GM18511 (cell line): ENCODE results near the gene HTRA3.
"Not testable (repeated sequence)": the region's sequence is repeated elsewhere in the genome, so short reads cannot be mapped to it uniquely, and the experiment has no call there.

ENCODE experiments used
- ATAC-seq: cut with Tn5 transposase; IDR thresholded peaks from one replicate; pipeline ENCODE4 v1.9.1; 2021; ENCODE audit warnings: mild to moderate bottlenecking, moderate library complexity; ENCODE audit not compliant: unreplicated experiment

The HTRA3 gene

DNA sequence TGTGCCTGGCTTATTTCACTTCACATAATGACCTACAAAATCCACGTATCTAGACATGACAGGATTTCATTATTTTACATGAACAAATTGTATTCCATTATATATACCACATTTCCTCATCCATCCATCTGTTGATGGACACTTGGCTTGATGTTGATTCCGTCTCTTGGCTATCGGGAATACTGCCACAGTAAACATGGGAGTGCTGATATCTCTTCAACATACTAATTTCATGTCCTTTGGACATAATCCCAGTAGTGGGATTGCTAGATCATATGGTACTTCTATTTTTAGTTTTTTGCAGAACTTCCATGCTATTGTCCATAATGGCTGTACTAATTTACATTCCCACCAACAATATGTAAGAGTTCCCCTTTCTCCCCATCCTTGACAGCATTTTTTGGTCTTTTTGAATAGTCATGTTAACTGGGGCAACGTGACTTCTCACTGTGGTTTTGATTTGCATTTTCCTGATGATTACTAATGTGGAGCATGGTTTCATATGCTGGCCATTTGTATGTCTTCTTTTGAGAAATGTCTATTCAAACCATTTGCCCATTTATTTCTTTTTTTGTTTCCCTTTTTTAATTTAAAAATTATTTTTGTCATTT lies 68.9 kb downstream of the HTRA3 start:
- no peak for ATAC-seq

DNA sequence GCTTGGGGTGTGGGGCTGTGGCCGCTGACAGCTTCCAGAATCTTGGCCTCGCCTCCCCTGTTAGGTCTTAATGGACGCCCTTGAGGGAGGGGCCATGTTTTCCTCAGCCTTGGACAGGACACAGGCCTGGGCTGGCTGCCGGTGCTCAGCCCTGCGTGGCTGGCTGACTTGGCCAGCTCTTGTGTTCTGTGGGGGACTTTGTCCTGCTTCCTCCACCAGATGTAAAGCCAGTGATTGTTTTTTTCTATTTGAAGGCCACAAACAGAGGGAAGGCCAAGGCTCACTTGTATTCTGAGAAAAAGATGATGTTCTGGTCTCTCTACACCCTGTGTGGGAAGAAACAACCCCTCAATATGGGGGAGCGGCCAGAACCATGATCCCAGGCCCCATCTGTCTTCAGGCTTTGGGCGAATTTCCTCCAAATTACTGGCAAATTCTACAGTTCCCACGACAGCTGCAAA lies 71.3 kb downstream of the HTRA3 start:
- no peak for ATAC-seq

DNA sequence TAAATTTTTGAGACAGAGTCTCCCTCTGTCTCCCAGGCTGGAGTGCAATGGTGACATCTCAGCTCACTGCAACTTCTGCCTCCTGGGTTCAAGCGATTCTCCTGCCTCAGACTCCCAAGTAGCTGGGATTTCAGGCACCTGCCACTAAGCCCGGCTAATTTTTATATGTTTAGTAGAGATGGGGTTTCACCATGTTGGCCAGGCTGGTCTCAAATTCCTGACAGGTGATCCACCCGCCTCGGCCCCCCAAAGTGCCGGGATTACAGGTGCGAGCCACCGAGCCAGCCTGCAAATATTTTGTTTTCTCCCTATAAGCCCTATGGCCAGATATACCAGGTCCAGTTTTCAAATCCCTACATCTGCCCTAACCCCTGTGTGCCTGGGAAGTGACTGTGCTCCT lies 71.7 kb downstream of the HTRA3 start:
- not testable (repeated sequence) for ATAC-seq

DNA sequence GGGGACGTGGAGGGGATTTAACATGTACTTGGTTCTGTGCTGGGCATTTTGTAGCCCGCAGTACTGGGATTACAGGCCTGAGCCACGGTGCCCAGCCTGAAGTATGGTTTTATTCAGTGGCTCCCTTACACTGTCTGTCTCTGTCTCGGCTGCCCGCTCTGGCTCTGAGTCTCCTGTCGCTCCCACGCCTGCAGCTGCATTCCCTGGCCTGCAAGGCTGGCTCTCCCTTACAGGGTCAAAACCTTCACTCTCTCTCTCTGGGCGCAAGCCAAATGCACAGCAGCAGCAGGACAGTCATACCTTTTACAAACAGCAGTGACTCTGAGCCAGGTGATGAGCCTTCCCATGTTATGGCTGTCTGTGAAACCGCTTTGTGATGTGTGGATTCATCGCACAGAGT lies 72.1 kb downstream of the HTRA3 start:
- ATAC-seq, result no peak

DNA sequence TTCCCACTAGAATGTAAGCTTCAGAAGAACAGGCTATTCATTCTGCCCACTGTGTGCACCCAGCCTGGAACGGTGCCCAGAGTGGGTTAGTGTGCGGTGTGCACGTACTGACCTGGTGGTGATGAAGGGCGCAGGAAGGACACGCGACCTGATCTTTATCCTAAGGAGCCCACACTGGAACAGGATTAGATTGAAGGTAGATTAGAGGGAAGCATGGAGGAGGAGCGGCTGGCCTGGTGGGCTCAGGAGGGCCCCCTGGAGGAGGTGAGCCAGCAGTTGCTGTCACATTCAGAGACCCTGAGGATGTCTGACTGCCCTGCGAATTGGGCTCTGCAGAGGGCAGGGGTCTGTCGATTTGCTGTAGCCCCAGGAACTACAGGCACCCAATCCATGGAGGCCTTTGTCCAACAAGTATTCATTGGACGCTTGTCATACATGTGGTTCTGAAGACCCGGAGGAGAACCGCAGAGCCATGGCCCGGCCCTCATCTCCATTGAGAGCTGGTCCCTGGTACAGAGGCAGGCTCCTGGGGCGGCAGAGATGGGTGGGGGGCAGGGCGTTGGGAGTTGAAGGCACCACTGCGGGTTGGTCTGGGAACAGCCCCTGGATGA lies 73.2 kb downstream of the HTRA3 start:
- no peak for ATAC-seq

DNA sequence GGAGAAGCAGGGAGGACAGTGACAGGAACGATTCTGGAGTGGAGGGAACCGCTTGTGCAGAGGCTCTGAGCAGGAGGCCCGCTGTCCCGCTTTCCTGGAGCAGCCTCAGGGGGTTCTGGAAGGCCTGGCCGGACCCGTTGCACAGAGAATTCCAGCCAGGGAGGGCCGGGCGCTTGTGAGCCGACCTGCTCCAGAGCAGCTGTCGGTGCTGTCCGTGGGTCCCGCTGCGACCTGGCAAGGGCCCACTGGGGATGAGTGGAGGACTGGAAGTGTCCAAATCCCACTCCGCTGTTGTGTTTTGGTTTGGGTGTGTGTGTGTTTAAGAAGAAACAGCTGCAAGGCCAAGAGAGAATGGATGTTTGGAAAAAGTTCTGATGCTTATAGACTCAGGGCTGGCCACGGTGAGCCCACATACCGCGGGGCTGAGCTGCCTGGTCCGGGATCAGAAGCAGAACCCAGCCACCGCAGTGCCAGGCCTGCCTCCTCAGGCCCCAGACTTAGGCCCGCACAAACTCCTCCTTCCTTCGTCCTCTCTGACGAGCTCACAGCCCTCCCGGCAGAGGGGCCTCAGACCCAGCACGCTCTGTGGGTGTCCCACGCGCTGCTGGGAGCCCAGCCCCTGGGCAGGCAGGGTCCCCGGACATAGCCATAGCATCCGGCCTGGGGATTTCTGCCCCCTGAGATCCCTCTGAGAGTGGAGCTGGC lies 73.9 kb downstream of the HTRA3 start:
- ATAC-seq, result no peak

DNA sequence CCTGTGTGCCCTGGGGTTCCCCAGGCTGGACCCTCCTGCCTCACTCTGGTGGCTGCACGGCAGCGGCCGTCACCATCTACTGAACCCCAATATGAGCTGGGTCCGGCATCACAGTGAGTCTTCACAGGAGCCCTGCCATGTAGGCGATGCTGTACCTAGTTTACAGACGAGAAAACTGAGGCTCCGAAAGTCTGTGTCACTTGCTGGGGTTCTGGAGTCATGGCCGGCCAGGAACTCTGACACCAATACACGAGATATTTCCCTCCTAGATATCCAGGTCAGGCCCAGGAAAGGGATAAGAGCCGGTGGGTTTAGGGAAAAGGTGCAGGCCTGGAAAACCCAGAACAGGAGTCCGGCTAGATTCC lies 74.4 kb downstream of the HTRA3 start:
- no peak for ATAC-seq

DNA sequence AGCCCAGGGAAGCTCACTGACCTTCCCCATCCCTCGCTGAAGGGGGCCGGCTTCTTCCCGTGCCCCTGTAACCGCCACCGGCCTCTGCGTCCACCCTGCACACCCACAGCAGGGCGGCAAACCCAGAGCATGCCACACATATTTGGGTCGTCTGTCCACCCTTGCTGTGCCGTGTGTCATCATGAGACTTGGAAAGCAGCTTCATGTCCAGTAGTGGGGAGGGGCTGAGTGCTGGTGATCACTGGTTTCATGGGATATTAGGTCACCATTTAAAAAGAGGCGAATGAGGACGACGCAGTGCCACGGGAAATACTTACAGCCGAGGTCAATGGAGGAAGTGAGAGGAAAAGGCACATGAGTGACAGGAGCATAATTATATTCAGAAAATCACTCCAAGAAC lies 74.8 kb downstream of the HTRA3 start:
- no peak for ATAC-seq

DNA sequence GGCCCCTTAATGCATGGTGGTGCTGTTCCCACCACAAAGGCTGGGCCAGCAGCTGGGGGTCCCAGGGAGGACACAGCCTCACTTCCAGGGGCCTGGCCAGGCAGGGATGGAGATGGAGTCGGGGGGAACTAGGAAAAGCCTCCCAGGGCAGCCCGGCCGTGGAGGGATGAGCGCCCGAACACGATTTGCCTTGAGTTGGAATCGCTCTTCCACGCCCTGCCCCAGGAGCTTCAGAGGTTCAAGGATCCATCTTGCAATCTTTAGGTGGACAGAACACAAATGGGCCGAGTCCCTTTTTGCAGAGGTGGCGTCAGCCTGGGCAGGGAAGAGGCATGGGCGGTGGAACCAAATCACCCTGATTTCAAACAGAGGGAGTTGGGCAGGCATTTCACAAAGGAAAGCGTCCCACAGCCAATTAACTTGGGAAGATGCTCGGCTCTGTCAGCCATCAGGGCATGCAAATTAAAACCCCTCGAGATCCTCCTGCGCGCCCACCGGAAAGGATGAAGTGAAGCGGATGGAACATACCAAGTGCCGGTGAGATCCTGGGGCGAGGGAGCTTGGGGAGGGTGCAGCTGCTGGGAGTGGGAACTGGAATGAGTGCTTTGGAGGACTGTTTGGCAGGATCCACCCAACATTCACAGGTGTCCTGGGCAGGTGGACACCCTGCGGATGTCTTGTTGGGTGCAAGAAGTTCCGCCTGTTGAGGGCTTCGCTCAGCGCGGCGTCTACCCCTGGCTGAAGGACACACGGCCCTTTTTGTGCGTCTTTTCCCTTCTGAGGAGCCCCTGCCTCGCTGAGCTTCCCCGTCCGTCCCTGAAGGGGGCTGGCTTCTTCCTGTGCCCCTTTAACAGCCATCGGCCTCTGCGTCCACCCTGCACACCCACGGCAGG lies 75.7 kb downstream of the HTRA3 start:
- no peak for ATAC-seq

DNA sequence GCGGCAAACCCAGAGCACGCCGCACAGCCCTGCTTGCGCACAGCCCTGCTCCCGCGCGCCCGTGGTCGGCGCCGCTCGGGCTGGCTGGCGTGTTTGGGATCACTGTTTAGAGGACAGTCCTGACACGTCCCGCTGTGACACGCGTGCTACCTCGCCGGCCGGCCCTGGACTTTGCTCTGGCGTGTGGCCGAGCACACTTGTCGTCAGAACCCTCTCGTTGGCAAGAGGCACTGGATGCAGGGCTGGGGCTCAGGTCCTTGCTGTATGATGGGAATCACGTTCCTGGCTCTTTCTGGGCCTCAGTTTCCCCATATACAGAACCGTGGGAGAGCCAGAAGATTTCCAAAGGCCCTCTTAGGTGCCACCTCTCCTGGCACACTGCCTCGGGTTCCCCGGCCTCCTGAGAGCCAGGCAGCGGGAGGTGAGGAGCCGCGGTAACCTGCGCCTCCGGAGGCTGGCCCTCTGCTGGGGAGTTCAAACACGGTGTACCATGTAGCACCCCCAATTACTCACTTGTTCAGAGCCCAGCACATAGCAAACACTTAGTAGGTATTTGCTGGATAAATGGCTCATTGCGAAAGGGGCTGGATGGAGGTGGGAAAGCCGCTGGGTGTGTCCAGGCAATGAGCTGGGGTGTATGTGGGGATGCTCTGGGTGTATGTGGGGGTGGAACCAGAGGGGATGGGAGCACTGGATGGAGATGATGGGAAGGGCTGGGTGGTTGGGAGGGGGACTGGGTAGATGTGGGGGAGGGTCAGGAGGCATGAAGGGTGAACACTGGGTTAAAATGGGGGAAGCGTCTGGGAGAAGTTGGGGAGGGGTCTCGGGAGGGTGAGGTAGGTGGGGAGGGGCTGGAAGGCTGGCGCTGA lies 76.6 kb downstream of the HTRA3 start:
- no peak for ATAC-seq

DNA sequence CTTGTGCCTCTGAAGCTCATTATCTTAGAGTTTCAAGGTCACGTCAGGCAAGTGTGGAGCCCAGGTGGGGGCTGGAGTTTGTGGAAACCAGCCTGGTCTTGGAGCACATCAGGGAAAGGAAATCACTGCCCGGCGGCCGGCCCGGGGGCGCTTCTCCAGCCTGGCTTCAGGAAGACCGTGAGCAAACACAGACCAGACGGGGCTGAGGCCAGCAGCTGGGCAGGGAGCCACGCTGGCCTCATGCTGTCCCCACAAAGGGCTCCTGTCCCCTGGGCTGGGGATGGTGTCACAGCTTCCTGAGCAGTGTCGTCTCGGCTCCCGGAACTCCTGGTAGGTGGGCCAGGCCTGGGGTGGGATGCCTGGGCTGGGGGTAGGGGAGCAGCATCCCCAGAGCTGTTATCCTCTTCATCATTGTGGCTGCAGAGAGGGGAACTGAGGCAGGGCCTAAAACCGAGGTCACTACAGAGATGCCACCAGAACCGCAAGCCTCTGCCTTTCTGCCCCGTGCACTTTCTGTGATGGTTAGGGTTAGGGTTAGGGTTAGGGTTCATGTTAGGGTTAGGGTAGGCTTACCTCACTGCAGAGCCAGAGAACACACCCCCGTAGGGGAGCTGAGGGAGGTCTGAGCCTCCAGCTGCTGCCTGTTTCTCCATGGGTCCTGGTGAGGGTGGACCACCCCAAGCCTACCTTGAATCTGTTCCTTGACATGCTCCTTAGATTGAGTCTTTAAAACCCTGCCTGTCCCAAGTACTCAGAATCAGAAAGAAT lies 77.5 kb downstream of the HTRA3 start:
- no peak for ATAC-seq

DNA sequence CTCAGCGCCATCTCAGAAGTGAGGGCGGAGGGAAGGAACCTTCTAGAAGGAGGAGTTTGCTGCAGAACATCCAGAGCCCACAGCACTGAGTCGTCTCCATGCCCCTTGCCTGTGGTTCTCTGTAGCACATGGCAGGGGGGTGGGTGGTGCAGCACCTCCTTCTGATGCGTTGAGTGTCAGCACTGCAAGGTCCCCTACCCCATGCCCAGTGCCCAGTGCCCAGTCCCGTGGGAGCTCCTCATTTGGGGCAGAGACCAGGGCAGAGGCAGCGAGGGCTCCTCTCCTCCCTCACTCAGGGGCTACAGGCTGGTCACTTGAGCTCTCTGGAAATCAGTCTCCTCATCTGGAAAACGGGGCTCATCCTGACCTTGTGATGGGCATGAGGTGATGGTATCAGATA lies 78.1 kb downstream of the HTRA3 start:
- no peak for ATAC-seq

DNA sequence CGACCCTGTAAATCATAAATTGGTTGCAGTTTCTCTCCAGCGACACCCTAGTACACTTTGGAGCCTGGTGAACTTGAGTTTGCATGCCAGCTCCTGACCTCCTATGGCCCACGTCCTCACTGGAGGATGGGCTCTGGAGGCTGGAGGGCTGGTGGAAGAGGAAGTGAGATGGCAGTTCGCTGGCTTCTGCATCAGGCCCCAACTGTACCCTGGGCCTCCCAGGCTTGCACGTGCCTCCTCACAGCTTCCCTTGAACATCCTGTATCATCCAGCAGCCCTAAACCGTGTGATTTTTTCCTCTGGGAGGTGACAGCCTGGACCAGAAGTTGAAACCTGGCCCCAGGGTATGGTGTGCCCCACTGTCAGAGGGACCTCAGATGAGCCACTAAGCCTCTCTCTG lies 78.5 kb downstream of the HTRA3 start:
- ATAC-seq, result no peak

DNA sequence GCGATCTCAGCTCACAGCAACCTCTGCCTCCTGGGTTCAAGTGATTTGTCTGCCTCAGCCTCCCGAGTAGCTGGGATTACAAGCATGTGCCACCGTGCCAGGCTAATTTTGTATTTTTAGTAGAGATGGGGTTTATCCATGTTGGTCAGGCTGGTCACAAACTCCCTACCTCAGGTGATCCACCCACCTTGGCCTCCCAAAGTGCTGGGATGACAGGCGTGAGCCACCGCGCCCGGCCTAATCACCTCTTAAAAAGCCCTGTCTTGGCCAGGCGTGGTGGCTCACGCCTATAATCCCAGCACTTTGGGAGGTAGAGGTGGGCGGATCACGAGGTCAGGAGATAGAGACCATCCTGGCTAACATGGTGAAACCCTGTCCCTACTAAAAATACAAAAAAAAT lies 79.7 kb downstream of the HTRA3 start:
- ATAC-seq, result not testable (repeated sequence)

DNA sequence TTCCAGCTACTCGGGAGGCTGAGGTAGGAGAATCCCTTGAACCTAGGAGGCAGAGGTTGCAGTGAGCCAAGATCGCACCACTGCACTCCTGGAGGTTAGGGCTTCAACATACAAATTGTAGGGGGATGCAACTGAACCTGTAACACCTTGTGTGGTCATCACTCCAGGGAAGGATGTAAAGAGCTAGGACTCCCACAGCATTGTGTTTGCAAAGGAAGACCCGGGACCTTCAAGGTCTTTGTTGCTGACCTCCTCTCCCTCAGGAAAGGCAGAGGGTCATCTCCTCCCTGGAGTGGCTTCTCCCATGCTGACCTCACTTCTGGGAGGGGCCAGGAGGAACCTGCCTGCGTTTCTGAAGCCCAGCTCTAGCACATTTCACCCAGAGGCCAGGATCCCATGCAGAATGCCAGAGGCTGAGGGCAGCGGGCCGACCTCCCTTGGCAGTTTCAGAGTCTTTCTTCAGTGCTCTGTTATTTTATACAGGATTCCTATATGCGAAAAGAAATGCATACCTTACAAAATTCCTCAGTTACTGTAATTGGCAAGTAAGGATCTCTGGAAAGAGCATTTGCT lies 80.2 kb downstream of the HTRA3 start:
- no peak for ATAC-seq

DNA sequence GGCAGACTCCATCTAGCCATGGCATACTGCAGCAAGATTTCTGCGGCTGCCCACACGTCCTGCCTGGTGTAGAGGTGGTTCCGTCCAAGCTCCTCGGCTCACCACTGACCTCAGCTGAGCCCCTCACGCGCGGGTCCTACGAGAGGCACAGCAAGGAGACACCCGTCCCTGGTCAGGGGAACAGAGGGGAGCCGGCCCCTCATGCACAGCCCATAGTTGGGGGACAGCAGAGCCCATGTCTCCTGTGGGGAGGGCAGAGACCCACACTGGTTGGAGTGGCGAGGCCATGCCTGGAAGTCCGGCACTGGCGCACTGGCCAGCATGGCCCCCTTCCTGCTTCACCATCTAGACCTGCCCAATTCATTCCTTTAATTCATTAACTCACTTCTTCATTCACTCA lies 80.8 kb downstream of the HTRA3 start:
- no peak for ATAC-seq

DNA sequence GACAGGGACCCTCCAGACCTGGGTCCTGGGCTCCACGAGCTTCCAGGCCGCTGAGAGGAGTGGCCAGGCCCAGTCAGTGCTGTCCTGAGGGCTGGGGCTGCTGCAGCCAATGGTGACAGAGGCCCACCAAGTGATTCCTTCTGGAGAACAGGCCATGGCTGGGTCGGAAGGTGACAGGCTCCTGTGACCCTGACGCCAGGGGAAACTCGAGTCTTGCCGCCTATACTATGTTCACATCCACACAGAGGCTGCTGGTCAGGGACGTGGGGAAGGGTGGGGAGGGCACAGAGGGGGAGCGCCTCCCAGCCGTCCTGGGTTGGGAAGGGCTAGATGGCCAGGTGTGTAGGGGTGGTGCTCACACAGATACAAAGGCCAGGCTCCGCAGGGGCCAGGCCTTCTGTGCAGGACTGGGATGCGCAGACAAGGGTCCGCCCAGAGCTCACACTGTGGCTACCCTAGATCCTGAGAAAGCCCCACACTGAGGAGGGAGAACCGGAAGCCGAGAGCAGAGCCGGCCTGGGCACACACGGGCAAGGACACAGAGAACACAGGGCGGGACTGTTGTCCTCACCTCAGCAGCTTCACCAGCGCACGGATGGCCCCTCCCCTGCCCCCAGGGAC lies 81.4 kb downstream of the HTRA3 start:
- no peak for ATAC-seq

DNA sequence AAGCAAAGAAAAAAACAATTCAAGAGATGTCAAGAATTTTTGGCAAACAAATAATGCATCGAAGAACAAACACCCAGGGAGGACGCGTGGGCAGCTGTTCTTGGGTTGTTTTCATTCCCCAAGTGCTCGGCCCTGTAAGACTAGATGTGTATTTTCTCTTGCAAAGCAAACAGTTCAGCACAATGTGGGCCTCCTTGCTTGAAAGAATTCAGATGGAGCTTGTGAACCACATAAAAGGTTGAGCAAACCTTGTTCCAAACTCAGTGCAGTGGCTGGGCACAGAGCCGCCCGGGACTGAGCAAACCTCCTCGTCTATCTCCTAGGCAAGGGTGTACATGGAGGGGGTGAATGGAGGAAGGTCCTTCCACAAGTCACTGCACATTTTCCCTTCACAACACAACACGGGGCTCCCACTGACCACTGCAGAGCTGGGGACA lies 82.4 kb downstream of the HTRA3 start:
- ATAC-seq, result no peak
